Fibroblast of skin of right biceps (primary cell): ENCODE measurements around the gene ZNF277.
A peak's percentile ranks its signal among the peaks of the same experiment; 100 is the strongest.

ENCODE experiments used
- DNase-seq: peaks from one replicate; pipeline ENCODE4 v3.0.0-alpha.2; 2013

Gene ZNF277

GRCh38 chr7:112360681-112361080 is 154.2 kb downstream of the ZNF277 start:
- DNase-seq: no peak

DNA sequence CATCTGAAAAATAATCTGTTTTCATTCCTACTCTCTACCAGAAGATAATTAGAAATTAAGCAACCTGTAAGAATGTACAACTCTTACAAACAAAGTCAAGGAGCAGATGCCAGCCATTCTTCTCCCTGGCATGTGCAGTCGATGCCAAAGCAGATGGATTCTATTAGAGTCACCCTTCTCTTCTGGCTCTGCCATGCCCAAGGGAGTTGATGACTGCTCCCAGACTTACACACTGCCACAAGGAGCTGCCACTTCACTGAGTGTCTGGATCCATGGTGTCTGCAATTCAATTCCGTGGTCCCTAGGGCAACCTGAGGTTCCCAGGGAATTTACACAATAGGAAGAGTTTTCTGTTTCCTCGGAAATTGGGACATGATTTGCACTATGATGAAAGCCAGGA is 154.7 kb downstream of the ZNF277 start:
- no peak for DNase-seq

- no peak for DNase-seq
Measured at GRCh38 chr7:112362053-112362650, 155.7 kb downstream of the ZNF277 start.

GRCh38 chr7:112362731-112363131 is 156.2 kb downstream of the ZNF277 start:
- peak; percentile 7 for DNase-seq

GRCh38 chr7:112364388-112364787 is 157.9 kb downstream of the ZNF277 start:
- no peak for DNase-seq

DNA sequence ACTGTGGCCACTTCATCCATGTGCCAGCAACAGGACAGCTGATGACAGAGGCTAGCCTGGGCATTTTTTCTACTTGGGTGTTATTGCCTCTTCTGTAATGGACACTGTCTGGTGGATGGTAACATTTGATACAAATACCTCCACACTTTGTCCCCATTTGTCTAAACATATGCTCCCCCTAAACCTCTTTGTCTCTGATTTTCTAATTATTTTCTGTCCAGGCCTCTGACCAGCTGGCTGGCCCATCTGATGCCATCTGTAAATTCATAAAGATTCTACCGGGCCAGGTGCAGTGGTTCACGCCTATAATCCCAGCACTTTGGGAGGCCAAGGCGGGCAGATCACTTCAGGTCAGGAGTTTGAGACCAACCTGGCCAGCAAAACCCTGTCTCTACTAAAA is 159.1 kb downstream of the ZNF277 start:
- DNase-seq: no peak

DNA sequence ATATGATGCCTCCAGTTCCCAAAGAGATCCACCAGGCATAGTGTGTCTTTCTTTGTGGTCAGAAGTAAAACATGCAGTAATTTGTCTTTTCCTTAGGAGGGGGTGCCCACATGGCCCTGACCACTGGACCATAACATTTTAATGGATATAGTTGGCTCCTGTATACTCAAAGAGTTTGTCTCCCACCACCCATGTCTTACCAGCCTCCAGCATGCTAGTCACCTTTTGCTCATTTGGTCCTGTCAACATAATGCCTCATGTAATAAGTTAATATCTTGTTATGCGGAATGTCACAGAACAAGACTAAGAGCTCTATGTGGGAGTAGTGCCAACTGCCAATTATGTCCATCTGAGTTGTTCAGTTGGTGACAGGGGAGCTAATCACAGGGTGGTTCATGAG is 160.4 kb downstream of the ZNF277 start:
- DNase-seq: no peak

GRCh38 chr7:112370436-112370835 is 163.9 kb downstream of the ZNF277 start:
- no peak for DNase-seq

DNA sequence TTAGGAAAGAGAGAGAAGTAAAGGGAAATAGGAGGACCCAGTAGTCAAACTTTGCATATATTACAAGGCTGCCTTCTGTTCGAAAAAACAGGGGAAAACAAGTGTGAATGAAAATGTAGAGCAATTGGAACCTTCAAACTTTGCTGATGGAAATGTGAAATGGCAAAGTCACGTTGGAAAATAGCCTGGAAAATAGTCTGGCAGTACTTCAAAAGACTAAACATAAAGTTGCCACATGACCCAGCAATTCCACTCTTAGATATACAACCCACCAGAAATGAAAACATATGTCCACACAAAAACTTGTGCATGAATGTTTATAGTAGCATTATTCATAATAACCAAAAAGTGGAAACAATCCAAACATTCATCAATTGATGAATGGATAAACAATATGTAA is 165.2 kb downstream of the ZNF277 start:
- DNase-seq: no peak

DNA sequence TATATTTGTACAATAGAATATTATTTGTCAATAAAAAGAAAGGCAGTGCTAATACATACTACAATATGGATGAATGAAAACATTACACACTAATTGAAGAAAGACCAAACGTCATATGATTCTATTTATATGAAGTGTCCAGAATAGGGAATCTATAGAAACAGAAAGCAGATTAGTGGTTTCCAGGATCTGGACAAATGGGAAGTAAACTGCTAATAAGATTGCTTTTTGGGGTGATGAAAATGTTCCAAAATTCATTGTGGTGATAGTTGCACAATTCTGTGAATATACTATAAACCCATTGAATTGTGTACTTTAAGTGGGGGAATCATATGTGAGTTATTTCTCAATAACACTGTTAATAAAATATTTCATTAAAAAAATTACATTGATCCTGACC is 165.6 kb downstream of the ZNF277 start:
- no peak for DNase-seq

- no peak for DNase-seq
Measured at GRCh38 chr7:112377593-112377992, 171.1 kb downstream of the ZNF277 start.

DNA sequence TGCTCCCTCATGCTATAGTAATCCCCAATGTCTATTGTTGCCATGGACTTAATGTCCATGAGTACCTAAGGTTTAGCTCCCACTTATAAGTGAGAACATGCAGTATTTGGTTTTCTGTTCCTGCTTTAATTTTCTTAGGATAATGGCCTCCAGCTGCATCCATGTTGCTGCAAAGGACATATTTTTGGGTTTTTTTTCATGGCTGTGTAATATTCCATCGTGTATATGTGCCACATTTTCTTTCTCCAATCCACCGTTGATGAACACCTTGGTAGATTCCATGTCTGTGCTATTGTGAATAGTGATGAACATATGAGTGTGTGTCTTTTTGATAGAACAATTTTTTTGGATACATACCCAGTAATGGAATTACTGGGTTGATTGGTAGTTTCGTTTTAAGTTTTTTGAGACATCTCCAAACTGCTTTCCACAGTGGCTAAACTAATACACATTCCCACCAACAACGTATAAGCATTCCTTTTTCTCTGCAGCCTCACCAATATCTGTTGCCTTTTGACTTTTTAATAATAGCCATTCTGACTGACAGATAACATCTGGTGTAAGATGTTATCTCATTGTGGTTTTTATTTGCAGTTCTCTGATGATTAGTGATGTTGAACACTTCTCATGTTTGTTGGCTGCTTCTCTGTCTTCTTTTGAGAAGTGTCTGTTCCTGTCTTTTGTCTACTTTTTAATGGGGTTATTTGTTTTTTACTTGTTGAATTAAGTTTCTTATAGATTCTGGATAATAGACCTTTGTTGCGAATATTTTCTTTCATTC is 175.0 kb downstream of the ZNF277 start:
- DNase-seq: no peak

GRCh38 chr7:112383671-112384417 is 177.3 kb downstream of the ZNF277 start:
- DNase-seq: peak; percentile 24

DNA sequence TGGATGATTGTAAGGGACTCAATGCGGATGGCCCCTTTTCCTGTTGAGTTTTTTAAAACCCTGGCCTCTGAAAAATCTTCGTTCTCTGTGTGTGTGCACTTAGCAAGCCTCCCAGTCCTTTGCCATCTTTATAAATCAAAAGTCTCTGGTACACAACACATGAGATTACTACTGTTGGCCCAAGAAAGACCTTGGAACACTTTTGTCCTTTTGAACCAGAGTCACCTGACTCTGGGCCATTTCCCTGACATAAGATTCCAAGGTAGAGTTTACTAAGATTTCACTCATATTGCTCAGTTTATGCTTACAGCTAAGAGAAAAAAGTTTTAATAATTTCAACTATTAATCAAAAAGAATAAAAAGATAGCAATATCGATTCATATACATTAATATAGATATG is 179.0 kb downstream of the ZNF277 start:
- no peak for DNase-seq

DNA sequence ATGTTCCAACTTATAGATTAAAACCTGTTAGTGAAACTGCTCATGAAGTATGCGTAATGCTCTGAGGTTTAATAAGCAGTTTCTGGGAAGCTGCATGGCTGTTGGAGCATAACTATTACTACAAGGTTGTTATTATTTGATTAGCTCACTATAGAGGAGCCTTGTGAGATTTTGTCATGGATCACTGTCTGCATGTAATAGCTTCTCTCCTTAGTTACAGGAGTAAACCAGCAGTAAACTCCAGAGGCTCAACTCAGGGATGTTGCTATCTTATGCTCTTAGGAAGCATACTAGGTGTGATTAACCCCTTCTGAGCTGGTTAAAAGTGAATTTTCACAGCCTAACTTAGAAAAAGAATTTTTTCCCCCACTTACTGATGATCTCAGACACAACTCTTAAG is 180.1 kb downstream of the ZNF277 start:
- DNase-seq: no peak

DNA sequence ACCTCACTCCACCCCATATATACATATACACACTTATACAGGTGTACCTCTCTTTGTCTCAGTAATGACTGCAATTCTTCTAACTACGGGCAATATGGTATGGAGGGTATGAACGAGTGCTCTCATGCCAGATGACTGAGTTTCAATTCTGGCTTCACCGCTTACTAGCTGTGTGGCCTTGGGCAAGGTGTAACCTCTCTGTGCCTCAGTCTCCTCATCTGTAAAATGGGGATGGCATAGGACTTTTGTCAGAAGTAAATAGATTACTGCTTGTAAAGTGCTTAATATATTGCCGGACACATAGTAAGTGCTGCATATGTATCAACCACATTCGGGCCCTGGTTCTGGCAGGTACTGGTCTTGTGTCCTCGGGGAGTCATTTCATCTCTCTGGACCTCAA is 183.7 kb downstream of the ZNF277 start:
- no peak for DNase-seq

DNA sequence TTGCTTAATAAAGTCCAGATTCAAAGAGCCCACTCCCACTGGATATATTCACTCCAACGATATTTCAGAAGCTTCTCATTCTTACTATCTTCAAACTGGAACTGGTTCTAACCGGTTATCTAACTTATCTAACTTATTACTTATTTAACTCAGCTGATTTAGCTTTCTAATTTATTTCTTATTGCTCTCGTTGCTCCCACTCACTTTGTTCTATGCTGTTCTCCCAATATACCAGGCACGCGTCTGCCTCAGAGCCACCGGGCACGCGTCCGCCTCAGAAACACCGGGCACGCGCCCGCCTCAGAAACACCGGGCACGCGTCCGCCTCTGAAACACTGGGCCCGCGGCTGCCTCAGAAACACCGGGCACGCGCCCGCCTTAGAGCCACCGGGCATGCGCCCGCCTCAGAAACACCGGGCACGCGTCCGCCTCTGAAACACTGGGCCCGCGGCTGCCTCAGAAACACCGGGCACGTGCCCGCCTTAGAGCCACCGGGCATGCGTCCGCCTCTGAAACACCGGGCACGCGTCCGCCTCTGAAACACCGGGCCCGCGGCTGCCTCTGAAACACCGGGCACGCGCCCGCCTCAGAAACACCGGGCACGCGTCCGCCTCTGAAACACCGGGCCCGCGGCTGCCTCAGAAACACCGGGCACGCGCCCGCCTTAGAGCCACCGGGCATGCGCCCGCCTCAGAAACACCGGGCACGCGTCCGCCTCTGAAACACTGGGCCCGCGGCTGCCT is 184.8 kb downstream of the ZNF277 start:
- DNase-seq: peak; percentile 41

DNA sequence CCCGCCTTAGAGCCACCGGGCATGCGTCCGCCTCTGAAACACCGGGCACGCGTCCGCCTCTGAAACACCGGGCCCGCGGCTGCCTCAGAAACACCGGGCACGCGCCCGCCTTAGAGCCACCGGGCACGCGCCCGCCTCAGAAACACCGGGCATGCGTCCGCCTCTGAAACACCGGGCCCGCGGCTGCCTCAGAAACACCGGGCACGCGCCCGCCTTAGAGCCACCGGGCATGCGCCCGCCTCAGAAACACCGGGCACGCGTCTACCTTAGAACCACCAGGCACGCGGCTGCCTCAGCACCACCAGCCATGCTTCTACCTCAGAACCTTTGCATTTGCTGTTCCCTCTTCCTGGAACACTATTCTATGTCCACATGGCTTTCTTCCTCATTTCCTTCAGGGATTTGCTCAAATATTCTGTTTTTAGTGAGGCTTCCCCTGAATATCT is 185.4 kb downstream of the ZNF277 start:
- peak; percentile 56 for DNase-seq
